OCI-LY3 (cell line): Measurements from ENCODE around the gene PIK3C2G.

Experiments used
- EZH2phosphoT487 ChIP-seq: fragments of 200-600 bp; shearing (Covaris generic); IDR thresholded peaks from 2 replicates; pipeline ENCODE4 v1.6.1; 2018; ENCODE audit warnings: antibody characterized with exemption, mixed run types, low read depth
- TF ChIP-seq, protein P1 (sequence below): fragments of 200-600, 300-600 bp; sonication (generic); IDR thresholded peaks from 2 replicates; pipeline ENCODE4 v1.5.1; 2014; ENCODE audit warnings: antibody characterized with exemption, low read length, low read depth

GRCh38 chr12:18306311-18306710 lies 45.0 kb downstream of the PIK3C2G start:
- TF ChIP-seq, protein P1, sequence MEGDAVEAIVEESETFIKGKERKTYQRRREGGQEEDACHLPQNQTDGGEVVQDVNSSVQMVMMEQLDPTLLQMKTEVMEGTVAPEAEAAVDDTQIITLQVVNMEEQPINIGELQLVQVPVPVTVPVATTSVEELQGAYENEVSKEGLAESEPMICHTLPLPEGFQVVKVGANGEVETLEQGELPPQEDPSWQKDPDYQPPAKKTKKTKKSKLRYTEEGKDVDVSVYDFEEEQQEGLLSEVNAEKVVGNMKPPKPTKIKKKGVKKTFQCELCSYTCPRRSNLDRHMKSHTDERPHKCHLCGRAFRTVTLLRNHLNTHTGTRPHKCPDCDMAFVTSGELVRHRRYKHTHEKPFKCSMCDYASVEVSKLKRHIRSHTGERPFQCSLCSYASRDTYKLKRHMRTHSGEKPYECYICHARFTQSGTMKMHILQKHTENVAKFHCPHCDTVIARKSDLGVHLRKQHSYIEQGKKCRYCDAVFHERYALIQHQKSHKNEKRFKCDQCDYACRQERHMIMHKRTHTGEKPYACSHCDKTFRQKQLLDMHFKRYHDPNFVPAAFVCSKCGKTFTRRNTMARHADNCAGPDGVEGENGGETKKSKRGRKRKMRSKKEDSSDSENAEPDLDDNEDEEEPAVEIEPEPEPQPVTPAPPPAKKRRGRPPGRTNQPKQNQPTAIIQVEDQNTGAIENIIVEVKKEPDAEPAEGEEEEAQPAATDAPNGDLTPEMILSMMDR, result no peak
- no peak for TF ChIP-seq EZH2phosphoT487
